DND-41 (cell line): ENCODE results near the gene AASDH.

Source experiments
- CTCF ChIP-seq: IDR thresholded peaks from 2 replicates; pipeline ENCODE4 v1.5.1; 2012; ENCODE audit warnings: borderline replicate concordance, low read length, moderate library complexity, mild to moderate bottlenecking; ENCODE audit not compliant: poor library complexity, severe bottlenecking; ENCODE audit errors: extremely low read depth
- EZH2 ChIP-seq: IDR thresholded peaks from 3 replicates; pipeline ENCODE4 v1.6.1; 2012; ENCODE audit warnings: borderline replicate concordance, low read depth, mild to moderate bottlenecking, moderate library complexity, low read length, inconsistent platforms; ENCODE audit not compliant: severe bottlenecking

GRCh38 chr4:56416349-56416748 lies 29.1 kb upstream of the AASDH start:
- TF ChIP-seq EZH2 (no peak), CTCF (no peak)
